HCT116 (cell line): Measurements from ENCODE around the gene PCID2. TPM values are rescaled to one million over a fixed set of nuclear protein-coding genes. Genes with fewer than 3 reads are reported as not detected.
"Not testable (repeated sequence)": the region's sequence is repeated elsewhere in the genome, so short reads cannot be mapped to it uniquely, and the experiment has no call there.

Source experiments
- ATAC-seq: fragments of 200-7000 bp; cut with Tn5 transposase; 2 replicates; pipeline ENCODE4 v1.9.1; 2020; ENCODE audit warnings: mild to moderate bottlenecking, moderate library complexity
- BruUV-seq: library from RNA; stranded (reverse); fragments of 400-500 nt; replicated peaks from 2 replicates; lab custom pipeline; 2021; lab: Mats Ljungman, UMichigan
- CTCF ChIA-PET: fragments of 300-600 bp; sonication (Branson Sonifier 250); formaldehyde crosslinking; loops from one replicate; lab custom pipeline; 2021; ENCODE audit warnings: antibody characterized with exemption; lab: Charles Lee
- POLR2A ChIA-PET: fragments of 300-600, 350-600 bp; sonication (Branson Sonifier 250); formaldehyde crosslinking; loops from one replicate; lab custom pipeline; 2021; ENCODE audit warnings: antibody characterized with exemption; lab: Charles Lee
- RAD21 ChIA-PET, 2 experiments: fragments of 300-600 bp; sonication (Branson Sonifier 250); formaldehyde crosslinking; loops; one replicate each; lab custom pipeline; 2023; ENCODE audit warnings: low total read pairs in 2 of 2; ENCODE audit not compliant: uncharacterized antibody in 2 of 2, unreplicated experiment in 2 of 2, low non-redundant PET in 1 of 2; lab: Charles Lee
- DNase-seq: peaks from one replicate; pipeline ENCODE4 v3.0.0-alpha.2; 2010; ENCODE audit warnings: low read depth, low spot score
- H2AFZ ChIP-seq: fragments of 200-600 bp; shearing (Covaris generic), sonication (generic); 2 replicates; pipeline ENCODE4 v1.6.1; 2017; ENCODE audit warnings: low read depth, mixed run types, mixed read lengths, antibody characterized with exemption, low read length; ENCODE audit not compliant: poor library complexity, severe bottlenecking
- H3K27ac ChIP-seq: 2 replicates; pipeline ENCODE4 v1.5.1; 2012; ENCODE audit warnings: low read depth, low read length
- H3K27me3 ChIP-seq: fragments of 200-600 bp; sonication (generic); 2 replicates; pipeline ENCODE4 v1.6.1; 2016; ENCODE audit warnings: mixed run types, low read length, mixed read lengths; ENCODE audit not compliant: insufficient read depth
- H3K36me3 ChIP-seq, 2 experiments: fragments of 200-500 bp in 1 of 2; fragments of 200-600 bp in 1 of 2; sonication (Bioruptor generic) in 1 of 2; sonication (generic) in 1 of 2; 2 replicates each; pipeline versions ENCODE4 v1.5.1 to v1.6.1; 2014 to 2016; ENCODE audit warnings: low read length in 2 of 2, inconsistent platforms in 1 of 2, mixed read lengths in 1 of 2, mixed run types in 1 of 2; ENCODE audit not compliant: insufficient read depth in 2 of 2, control insufficient read depth in 1 of 2
- H3K4me1 ChIP-seq, 2 experiments: fragments of 200-600 bp in 1 of 2; sonication (generic) in 1 of 2; 2 replicates each; pipeline versions ENCODE4 v1.5.1 to v1.6.1; 2012 to 2017; ENCODE audit warnings: low read length in 2 of 2, inconsistent platforms in 1 of 2, mild to moderate bottlenecking in 1 of 2, mixed read lengths in 1 of 2, mixed run types in 1 of 2, moderate library complexity in 1 of 2; ENCODE audit not compliant: insufficient read depth in 2 of 2, control insufficient read depth in 1 of 2
- H3K4me2 ChIP-seq: fragments of 200-600 bp; sonication (generic); 2 replicates; pipeline ENCODE4 v1.6.1; 2017; ENCODE audit warnings: mixed run types, low read length, mixed read lengths
- H3K4me3 ChIP-seq, 2 experiments: fragments of 200-600 bp in 1 of 2; sonication (generic) in 1 of 2; replicated peaks in 1 of 2; 2 replicates each; pipeline ENCODE4 v1.5.1; 2011 to 2016; ENCODE audit warnings: low read length in 2 of 2, control low read depth in 1 of 2, low read depth in 1 of 2, mild to moderate bottlenecking in 1 of 2, mixed read lengths in 1 of 2, mixed run types in 1 of 2
- H3K79me2 ChIP-seq: fragments of 200-600 bp; sonication (generic); 2 replicates; pipeline ENCODE4 v1.6.1; 2017; ENCODE audit warnings: mild to moderate bottlenecking, mixed run types, low read length, moderate library complexity, mixed read lengths; ENCODE audit not compliant: insufficient read depth
- H3K9ac ChIP-seq: fragments of 200-600 bp; sonication (generic); 2 replicates; pipeline ENCODE4 v1.6.1; 2016; ENCODE audit warnings: low read length, mixed read lengths
- H3K9me2 ChIP-seq: fragments of 200-600 bp; sonication (generic), shearing (Covaris generic); 2 replicates; pipeline ENCODE4 v1.6.1; 2017; ENCODE audit warnings: mixed run types, mild to moderate bottlenecking, moderate library complexity; ENCODE audit not compliant: insufficient read depth
- H3K9me3 ChIP-seq, 2 experiments: fragments of 200-500 bp in 1 of 2; fragments of 200-600 bp in 1 of 2; sonication (Bioruptor generic) in 1 of 2; sonication (generic) in 1 of 2; 2 replicates each; pipeline ENCODE4 v1.6.1; 2014 to 2017; ENCODE audit warnings: low read length in 2 of 2, mixed read lengths in 2 of 2, inconsistent platforms in 1 of 2, low read depth in 1 of 2, mild to moderate bottlenecking in 1 of 2, mixed run types in 1 of 2, moderate library complexity in 1 of 2; ENCODE audit not compliant: control insufficient read depth in 1 of 2, insufficient read depth in 1 of 2
- H4K20me1 ChIP-seq: fragments of 200-600 bp; sonication (generic), shearing (Covaris generic); 2 replicates; pipeline ENCODE4 v1.6.1; 2017; ENCODE audit warnings: mixed run types, mild to moderate bottlenecking, moderate library complexity; ENCODE audit not compliant: insufficient read depth
- CBX3 ChIP-seq: IDR thresholded peaks from 2 replicates; pipeline ENCODE4 v1.6.1; 2012; ENCODE audit warnings: low read depth
- EGR1 ChIP-seq: IDR thresholded peaks from 2 replicates; pipeline ENCODE4 v1.6.1; 2012; ENCODE audit warnings: low read depth
- RAD21 ChIP-seq: IDR thresholded peaks from 2 replicates; pipeline ENCODE4 v1.6.1; 2012; ENCODE audit warnings: low read depth, mild to moderate bottlenecking
- SRF ChIP-seq: IDR thresholded peaks from 2 replicates; pipeline ENCODE4 v1.6.1; 2012; ENCODE audit warnings: low read depth
- ZNF274 ChIP-seq: fragments of 200-500 bp; sonication (Bioruptor generic); IDR thresholded peaks from 2 replicates; pipeline ENCODE4 v1.6.1; 2014; ENCODE audit warnings: mild to moderate bottlenecking, low read depth, low read length, inconsistent platforms
- intact Hi-C: fragments of 100-400 bp; cut with micrococcal nuclease; formaldehyde crosslinking; loops from 2 replicates; pipeline ENCODE4 v1.10.0; 2022
- total RNA-seq: library from RNA; stranded (reverse); gene quantifications from one replicate; pipeline ENCODE4 v1.2.1, GENCODE V29; 2021; ENCODE audit not compliant: unreplicated experiment

Gene PCID2
- total RNA-seq, 1 experiment from 2014 or later, result 73.3 TPM

- Histone ChIP-seq H3K27ac (no peak overlapping the region), H3K9ac (no peak overlapping the region), H3K4me1 (no peaks in the 10 kb centered on the region), H3K36me3 (no peaks in the 10 kb centered on the region), H2AFZ (no peak overlapping the region), H3K79me2 (no peaks in the 10 kb centered on the region), H3K27me3 (peaks cover 3% of the 10 kb centered on the region; the same call in 1 of the 2 replicates), H4K20me1 (no peaks in the 10 kb centered on the region), H3K9me3 (no peaks in the 10 kb centered on the region), H3K4me3 (no peak overlapping the region), H3K4me2 (no peak overlapping the region), H3K9me2 (no peaks in the 10 kb centered on the region)
- ATAC-seq, result 0 out of 2 replicates have a peak, but pooled peaks have one; percentile 35
- POLR2A ChIA-PET, result no interaction called here
- CTCF ChIA-PET, result no interaction called here
- RAD21 ChIA-PET, result no interaction called here
- intact Hi-C loops, result no loop called here
- TF ChIP-seq ZNF274 (no peak), EGR1 (no peak), CBX3 (no peak), RAD21 (no peak), SRF (no peak)
- no peak for DNase-seq
- no TSS peak for BruUV-seq
These were observed 45.4 kb downstream of the PCID2 start for GRCh38 chr13:113162783-113163685.

GRCh38 chr13:113161975-113162374 lies 46.5 kb downstream of the PCID2 start:
- DNase-seq, H3K9me3 ChIP-seq, BruUV-seq, RAD21 ChIA-PET, H3K9ac ChIP-seq, H2AFZ ChIP-seq, H3K9me2 ChIP-seq, H3K4me1 ChIP-seq, H3K79me2 ChIP-seq, POLR2A ChIA-PET, intact Hi-C loops, H3K27me3 ChIP-seq, H3K36me3 ChIP-seq, H3K4me2 ChIP-seq, CTCF ChIA-PET, H3K4me3 ChIP-seq, ATAC-seq, H4K20me1 ChIP-seq, H3K27ac ChIP-seq: not testable (repeated sequence)
